Neural progenitor cell (in vitro differentiated cells): ENCODE results near the gene ZNRF1. TPM values are rescaled to one million over a fixed set of nuclear protein-coding genes. Genes with fewer than 3 reads are reported as not detected.

Experiments
- DNase-seq: peaks from one replicate; pipeline ENCODE4 v3.0.0-alpha.2; 2016; ENCODE audit warnings: low spot score
- H2AFZ ChIP-seq: fragments of 200-600 bp; sonication (generic); replicated peaks from 2 replicates; pipeline ENCODE4 v1.6.1; 2016; ENCODE audit warnings: antibody characterized with exemption
- H3F3A ChIP-seq: fragments of 200-600 bp; sonication (generic); 2 replicates; pipeline ENCODE4 v1.6.1; 2016; ENCODE audit warnings: antibody characterized with exemption, low read depth
- H3K27ac ChIP-seq: fragments of 200-600 bp; sonication (generic); 2 replicates; pipeline ENCODE4 v1.5.1; 2016; ENCODE audit warnings: mild to moderate bottlenecking
- H3K27me3 ChIP-seq: fragments of 200-600 bp; sonication (generic); 2 replicates; pipeline ENCODE4 v1.6.1; 2016; ENCODE audit warnings: mild to moderate bottlenecking, moderate library complexity
- H3K36me3 ChIP-seq: fragments of 200-600 bp; sonication (generic); 2 replicates; pipeline ENCODE4 v1.5.1; 2016
- H3K4me1 ChIP-seq: fragments of 200-600 bp; sonication (generic); 2 replicates; pipeline ENCODE4 v1.6.1; 2016; ENCODE audit warnings: mixed run types
- H3K4me2 ChIP-seq: fragments of 200-600 bp; sonication (generic); 2 replicates; pipeline ENCODE4 v1.6.1; 2016
- H3K4me3 ChIP-seq: fragments of 200-600 bp; sonication (generic); 2 replicates; pipeline ENCODE4 v1.5.1; 2016
- H3K79me2 ChIP-seq: fragments of 200-600 bp; sonication (generic); 2 replicates; pipeline ENCODE4 v1.6.1; 2016; ENCODE audit warnings: low read depth
- H3K9ac ChIP-seq: fragments of 200-600 bp; sonication (generic); 2 replicates; pipeline ENCODE4 v1.6.1; 2016
- H3K9me3 ChIP-seq: fragments of 200-600 bp; sonication (generic); 2 replicates; pipeline ENCODE4 v1.5.1; 2016; ENCODE audit warnings: low read depth
- H4K20me1 ChIP-seq: fragments of 200-600 bp; sonication (generic); 2 replicates; pipeline ENCODE4 v1.6.1; 2016; ENCODE audit warnings: low read depth
- H3K27ac Mint-ChIP-seq: 3 replicates; pipeline ENCODE4 v1.8.0; 2021; ENCODE audit warnings: mixed read lengths
- H3K27me3 Mint-ChIP-seq: 2 replicates; pipeline ENCODE4 v1.8.0; 2022; ENCODE audit warnings: low read depth, mild to moderate bottlenecking, inconsistent platforms, moderate library complexity, mixed read lengths; ENCODE audit not compliant: insufficient read depth
- H3K36me3 Mint-ChIP-seq: 3 replicates; pipeline ENCODE4 v1.8.0; 2021; ENCODE audit warnings: mixed read lengths
- H3K4me1 Mint-ChIP-seq: 3 replicates; pipeline ENCODE4 v1.8.0; 2021; ENCODE audit warnings: mixed read lengths
- H3K4me3 Mint-ChIP-seq: 3 replicates; pipeline ENCODE4 v1.8.0; 2021; ENCODE audit warnings: mild to moderate bottlenecking, moderate library complexity, mixed read lengths
- H3K9me3 Mint-ChIP-seq: 3 replicates; pipeline ENCODE4 v1.8.0; 2020; ENCODE audit warnings: mixed read lengths
- CTCF ChIP-seq: fragments of 200-600 bp; sonication (generic); IDR thresholded peaks from 2 replicates; pipeline ENCODE4 v1.5.1; 2017; ENCODE audit warnings: antibody characterized with exemption, mild to moderate bottlenecking
- EZH2 ChIP-seq: fragments of 200-600 bp; sonication (generic); IDR thresholded peaks from 2 replicates; pipeline ENCODE4 v1.6.1; 2017; ENCODE audit warnings: antibody characterized with exemption, mild to moderate bottlenecking, moderate library complexity
- EZH2phosphoT487 ChIP-seq: fragments of 200-600 bp; sonication (generic); IDR thresholded peaks from 2 replicates; pipeline ENCODE4 v1.6.1; 2017; ENCODE audit warnings: antibody characterized with exemption
- total RNA-seq: library from RNA; depleted of rRNA; stranded (reverse); fragments of >200 nt; gene quantifications from 2 replicates; pipeline ENCODE4 v1.2.3, GENCODE V29; 2015; ENCODE audit warnings: low replicate concordance

ZNRF1 gene
- total RNA-seq, 1 donor from 2014 or later: 9.3 TPM

GRCh38 chr16:75118943-75119539, 120.2 kb downstream of the ZNRF1 start:
- H3K9me3 Mint-ChIP-seq: peaks cover 9% of the 10 kb centered on the region
- H3K27ac ChIP-seq: no peak overlapping the region
- H3K36me3 ChIP-seq: no peaks in the 10 kb centered on the region
- H3K27me3 ChIP-seq: no peaks in the 10 kb centered on the region
- no peak overlapping the region for H3K4me3 ChIP-seq
- H3K4me3 Mint-ChIP-seq: no peak overlapping the region
- peak overlapping the region; percentile 96 for H2AFZ ChIP-seq
- no peaks in the 10 kb centered on the region for H3K36me3 Mint-ChIP-seq
- TF ChIP-seq EZH2phosphoT487 (no peak), EZH2 (no peak), CTCF (no peak)
- peaks cover 2% of the 10 kb centered on the region for H3K27me3 Mint-ChIP-seq
- H3K79me2 ChIP-seq: no peaks in the 10 kb centered on the region
- no peak overlapping the region for H3K9ac ChIP-seq
- H3K4me1 ChIP-seq: peaks cover 20% of the 10 kb centered on the region
- peaks cover 9% of the 10 kb centered on the region for H3K4me1 Mint-ChIP-seq
- no peak overlapping the region for H3K27ac Mint-ChIP-seq
- no peaks in the 10 kb centered on the region for H3K9me3 ChIP-seq
- H4K20me1 ChIP-seq: no peaks in the 10 kb centered on the region
- no peak overlapping the region for H3K4me2 ChIP-seq
- H3F3A ChIP-seq: peaks cover 30% of the 10 kb centered on the region
- no peak for DNase-seq

GRCh38 chr16:75120253-75120652, 121.4 kb downstream of the ZNRF1 start:
- no peak for TF ChIP-seq EZH2
- TF ChIP-seq CTCF: no peak
- no peak for TF ChIP-seq EZH2phosphoT487
- no peak overlapping the region for H3K27ac Mint-ChIP-seq
- Histone ChIP-seq H3K27ac (no peak overlapping the region), H3K9me3 (no peaks in the 10 kb centered on the region), H3K4me1 (peaks cover 20% of the 10 kb centered on the region), H2AFZ (peak overlapping the region; percentile 96), H3K79me2 (no peaks in the 10 kb centered on the region), H3K36me3 (no peaks in the 10 kb centered on the region), H3K4me2 (peak overlapping the region; percentile 2), H3K4me3 (no peak overlapping the region), H3F3A (peaks cover 30% of the 10 kb centered on the region), H4K20me1 (no peaks in the 10 kb centered on the region), H3K9ac (no peak overlapping the region), H3K27me3 (no peaks in the 10 kb centered on the region)
- H3K27me3 Mint-ChIP-seq: peaks cover 2% of the 10 kb centered on the region
- peaks cover 11% of the 10 kb centered on the region for H3K9me3 Mint-ChIP-seq
- H3K36me3 Mint-ChIP-seq: no peaks in the 10 kb centered on the region
- no peak for DNase-seq
- peaks cover 9% of the 10 kb centered on the region for H3K4me1 Mint-ChIP-seq
- H3K4me3 Mint-ChIP-seq: no peak overlapping the region

GRCh38 chr16:75121949-75122568, 123.2 kb downstream of the ZNRF1 start:
- Mint-ChIP-seq H3K4me3 (no peak overlapping the region), H3K27me3 (no peaks in the 10 kb centered on the region), H3K36me3 (no peaks in the 10 kb centered on the region), H3K9me3 (peaks cover 14% of the 10 kb centered on the region), H3K4me1 (no peaks in the 10 kb centered on the region), H3K27ac (no peak overlapping the region)
- Histone ChIP-seq H3K27me3 (no peaks in the 10 kb centered on the region), H3K9me3 (no peaks in the 10 kb centered on the region), H3K36me3 (no peaks in the 10 kb centered on the region), H3K9ac (no peak overlapping the region), H3K4me1 (peaks cover 13% of the 10 kb centered on the region), H3F3A (peaks cover 15% of the 10 kb centered on the region), H3K79me2 (no peaks in the 10 kb centered on the region), H4K20me1 (no peaks in the 10 kb centered on the region), H3K4me2 (no peak overlapping the region), H2AFZ (no peak overlapping the region), H3K4me3 (no peak overlapping the region), H3K27ac (no peak overlapping the region)
- TF ChIP-seq CTCF: no peak
- TF ChIP-seq EZH2: no peak
- TF ChIP-seq EZH2phosphoT487: no peak
- no peak for DNase-seq
